Parathyroid adenoma (tissue), 2 donors: ENCODE data around the gene PDCD7.
"Not testable (repeated sequence)": the region's sequence is repeated elsewhere in the genome, so short reads cannot be mapped to it uniquely, and the experiment has no call there.

Source experiments
- H2AFZ ChIP-seq: fragments of 300-600 bp; sonication (generic); one replicate; pipeline ENCODE4 v1.7.0; 2017; ENCODE audit warnings: antibody characterized with exemption, mild to moderate bottlenecking
- H3K27ac ChIP-seq: fragments of 300-600 bp; sonication (generic); one replicate; pipeline ENCODE4 v1.7.0; 2017
- H3K27me3 ChIP-seq: fragments of 300-600 bp; sonication (generic); one replicate; pipeline ENCODE4 v1.7.0; 2017; ENCODE audit warnings: low read length; ENCODE audit not compliant: control insufficient read depth, insufficient read depth
- H3K36me3 ChIP-seq: fragments of 300-600 bp; sonication (generic); one replicate; pipeline ENCODE4 v1.7.0; 2017; ENCODE audit warnings: low read length; ENCODE audit not compliant: control insufficient read depth, insufficient read depth
- H3K4me1 ChIP-seq: fragments of 300-600 bp; sonication (generic); one replicate; pipeline ENCODE4 v1.7.0; 2017; ENCODE audit warnings: control low read depth
- H3K4me2 ChIP-seq: fragments of 300-600 bp; sonication (generic); one replicate; pipeline ENCODE4 v1.7.0; 2017; ENCODE audit warnings: low read length
- H3K4me3 ChIP-seq: fragments of 300-600 bp; sonication (generic); one replicate; pipeline ENCODE4 v1.7.0; 2017; ENCODE audit warnings: low read depth, low read length
- H3K79me2 ChIP-seq: fragments of 300-600 bp; sonication (generic); one replicate; pipeline ENCODE4 v1.7.0; 2017; ENCODE audit warnings: control low read depth
- H3K9ac ChIP-seq: fragments of 300-600 bp; sonication (generic); one replicate; pipeline ENCODE4 v1.7.0; 2017; ENCODE audit warnings: mild to moderate bottlenecking
- H3K9me3 ChIP-seq: fragments of 300-600 bp; sonication (generic); one replicate; pipeline ENCODE4 v1.7.0; 2017; ENCODE audit warnings: low read length; ENCODE audit not compliant: control insufficient read depth
- TF ChIP-seq, protein P1 (sequence below): fragments of 300-600 bp; sonication (generic); IDR thresholded peaks from one replicate; pipeline ENCODE4 v1.7.0; 2017; ENCODE audit warnings: antibody characterized with exemption, mild to moderate bottlenecking
- donor health status: primary hyperparathyroidism.

PDCD7 gene

DNA sequence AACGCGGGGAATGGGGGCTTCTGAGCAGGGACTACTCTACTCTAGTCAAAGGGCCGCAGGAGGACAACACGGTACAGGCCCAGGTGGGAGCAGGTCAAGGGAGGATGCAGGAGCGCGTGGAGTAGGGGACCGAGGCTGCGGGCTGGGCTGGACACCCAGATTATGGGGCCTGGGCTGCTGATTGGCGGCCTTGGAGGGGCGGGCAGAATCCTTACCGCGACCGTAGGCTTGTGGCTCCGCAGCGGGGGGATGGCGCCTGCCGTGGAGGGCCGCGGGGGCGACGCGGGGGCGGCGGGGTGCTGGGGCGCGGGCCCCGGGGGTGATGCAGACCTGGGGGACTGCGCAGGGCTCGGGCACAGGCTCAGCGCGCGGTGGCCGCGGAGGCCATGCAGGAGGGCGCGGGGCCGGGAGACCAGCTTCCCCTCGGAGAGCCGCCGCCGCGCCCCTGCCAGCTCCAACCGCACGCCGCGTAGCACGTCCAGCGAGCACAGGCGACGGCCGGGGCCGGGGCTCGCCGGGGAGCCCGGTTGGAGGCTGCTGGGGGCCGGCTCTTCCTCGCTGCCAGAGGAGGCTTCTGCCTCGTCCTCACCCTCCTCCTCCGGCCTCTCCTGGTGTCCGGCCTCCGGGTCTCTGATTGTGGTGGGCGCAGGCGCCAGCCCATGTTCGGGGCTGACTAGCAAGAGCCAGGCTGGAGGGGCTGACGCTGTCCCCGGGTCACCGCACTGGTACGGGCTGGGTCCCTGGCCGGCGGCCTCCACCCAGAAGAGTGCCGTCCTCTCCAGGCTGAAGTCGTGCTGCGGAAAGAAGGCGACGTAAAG lies 31.5 kb downstream of the PDCD7 start:
- H3K4me3 ChIP-seq = no peak overlapping the region
- TF ChIP-seq, protein P1, sequence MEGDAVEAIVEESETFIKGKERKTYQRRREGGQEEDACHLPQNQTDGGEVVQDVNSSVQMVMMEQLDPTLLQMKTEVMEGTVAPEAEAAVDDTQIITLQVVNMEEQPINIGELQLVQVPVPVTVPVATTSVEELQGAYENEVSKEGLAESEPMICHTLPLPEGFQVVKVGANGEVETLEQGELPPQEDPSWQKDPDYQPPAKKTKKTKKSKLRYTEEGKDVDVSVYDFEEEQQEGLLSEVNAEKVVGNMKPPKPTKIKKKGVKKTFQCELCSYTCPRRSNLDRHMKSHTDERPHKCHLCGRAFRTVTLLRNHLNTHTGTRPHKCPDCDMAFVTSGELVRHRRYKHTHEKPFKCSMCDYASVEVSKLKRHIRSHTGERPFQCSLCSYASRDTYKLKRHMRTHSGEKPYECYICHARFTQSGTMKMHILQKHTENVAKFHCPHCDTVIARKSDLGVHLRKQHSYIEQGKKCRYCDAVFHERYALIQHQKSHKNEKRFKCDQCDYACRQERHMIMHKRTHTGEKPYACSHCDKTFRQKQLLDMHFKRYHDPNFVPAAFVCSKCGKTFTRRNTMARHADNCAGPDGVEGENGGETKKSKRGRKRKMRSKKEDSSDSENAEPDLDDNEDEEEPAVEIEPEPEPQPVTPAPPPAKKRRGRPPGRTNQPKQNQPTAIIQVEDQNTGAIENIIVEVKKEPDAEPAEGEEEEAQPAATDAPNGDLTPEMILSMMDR = no peak
- no peak overlapping the region for H2AFZ ChIP-seq
- H3K79me2 ChIP-seq = no peaks in the 10 kb centered on the region
- H3K9ac ChIP-seq = no peak overlapping the region
- no peaks in the 10 kb centered on the region for H3K4me1 ChIP-seq
- no peaks in the 10 kb centered on the region for H3K9me3 ChIP-seq
- H3K4me2 ChIP-seq = no peak overlapping the region
- H3K36me3 ChIP-seq = no peaks in the 10 kb centered on the region
- H3K27me3 ChIP-seq = no peaks in the 10 kb centered on the region
- H3K27ac ChIP-seq = no peak overlapping the region

DNA sequence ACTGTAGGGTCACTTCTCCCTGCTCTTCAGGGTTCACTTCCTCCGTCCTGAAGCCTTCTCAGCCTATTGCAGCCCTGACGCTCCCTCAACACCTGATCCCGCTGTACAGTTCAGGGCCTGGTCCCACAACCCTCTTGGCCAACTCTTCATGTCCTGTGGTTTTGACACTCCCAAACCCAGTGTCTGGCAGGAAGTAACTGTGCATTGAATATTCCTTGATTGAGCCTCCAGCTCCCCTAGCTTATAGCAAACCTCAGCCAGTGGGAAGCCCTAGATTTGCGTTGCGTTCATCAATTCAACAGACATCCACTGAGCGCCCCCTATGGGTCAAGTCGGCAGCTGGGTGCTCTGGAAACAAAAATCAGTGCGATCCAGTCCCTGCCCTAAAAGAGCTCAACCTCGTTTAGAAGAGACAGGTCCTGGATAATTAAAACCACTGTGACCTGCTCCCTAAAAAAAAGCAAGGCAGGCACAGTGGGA lies 32.2 kb downstream of the PDCD7 start:
- Histone ChIP-seq H2AFZ (no peak overlapping the region), H3K27ac (no peak overlapping the region), H3K27me3 (no peaks in the 10 kb centered on the region), H3K4me1 (no peaks in the 10 kb centered on the region), H3K9ac (no peak overlapping the region), H3K4me3 (no peak overlapping the region), H3K4me2 (no peak overlapping the region), H3K36me3 (no peaks in the 10 kb centered on the region), H3K79me2 (no peaks in the 10 kb centered on the region), H3K9me3 (no peaks in the 10 kb centered on the region)
- TF ChIP-seq, protein P1 = peak; percentile 48

DNA sequence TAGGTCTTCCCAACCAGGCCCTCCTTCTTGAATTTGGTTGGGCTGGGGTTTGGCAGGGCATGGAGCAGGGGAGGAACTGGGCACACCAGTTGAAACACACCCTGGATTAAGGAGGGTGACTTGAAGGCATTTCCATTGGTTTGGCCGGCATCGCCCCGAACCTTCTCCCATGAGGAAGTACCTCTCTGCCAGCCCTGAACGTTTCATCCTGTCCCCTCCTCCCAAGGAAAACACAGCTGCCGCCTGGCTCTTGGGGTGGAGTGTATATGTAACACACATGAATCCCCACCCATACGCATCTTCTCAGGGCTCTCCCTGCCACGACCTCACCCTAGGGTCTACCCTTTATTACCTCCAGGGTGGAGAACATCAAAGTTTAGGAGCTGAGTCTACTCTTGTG lies 33.2 kb downstream of the PDCD7 start:
- Histone ChIP-seq H3K9ac (no peak overlapping the region), H3K4me1 (no peaks in the 10 kb centered on the region)

DNA sequence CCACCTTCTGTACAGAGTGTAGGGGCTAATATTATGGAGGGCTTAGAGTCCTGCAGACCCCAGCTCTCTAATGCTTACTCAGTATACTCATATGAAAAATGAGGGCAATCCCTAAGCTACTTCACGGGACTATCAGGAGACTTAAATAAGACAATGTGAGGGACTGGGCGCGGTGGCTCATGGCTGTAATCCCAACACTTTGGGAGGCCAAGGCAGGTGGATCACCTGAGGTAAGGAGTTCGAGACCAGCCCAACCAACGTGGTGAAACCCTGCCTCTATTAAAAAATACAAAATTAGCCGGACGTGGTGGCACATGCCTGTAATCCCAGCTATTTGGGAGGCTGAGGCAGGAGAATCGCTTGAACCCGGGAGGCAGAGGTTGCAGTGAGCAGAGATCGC lies 33.8 kb downstream of the PDCD7 start:
- H3K4me2 ChIP-seq, H3K9ac ChIP-seq, H3K4me1 ChIP-seq, H3K9me3 ChIP-seq, H3K27me3 ChIP-seq, H3K27ac ChIP-seq, H3K36me3 ChIP-seq, H3K4me3 ChIP-seq, H3K79me2 ChIP-seq, H2AFZ ChIP-seq: not testable (repeated sequence)

More for the DNA sequence above, 33.2 kb downstream of the PDCD7 start:
- Histone ChIP-seq H3K4me2 (no peak overlapping the region), H3K36me3 (no peaks in the 10 kb centered on the region), H3K4me3 (no peak overlapping the region), H3K27ac (no peak overlapping the region), H3K9me3 (no peaks in the 10 kb centered on the region), H3K27me3 (no peaks in the 10 kb centered on the region), H3K79me2 (no peaks in the 10 kb centered on the region), H2AFZ (no peak overlapping the region)
- TF ChIP-seq, protein P1 = no peak

DNA sequence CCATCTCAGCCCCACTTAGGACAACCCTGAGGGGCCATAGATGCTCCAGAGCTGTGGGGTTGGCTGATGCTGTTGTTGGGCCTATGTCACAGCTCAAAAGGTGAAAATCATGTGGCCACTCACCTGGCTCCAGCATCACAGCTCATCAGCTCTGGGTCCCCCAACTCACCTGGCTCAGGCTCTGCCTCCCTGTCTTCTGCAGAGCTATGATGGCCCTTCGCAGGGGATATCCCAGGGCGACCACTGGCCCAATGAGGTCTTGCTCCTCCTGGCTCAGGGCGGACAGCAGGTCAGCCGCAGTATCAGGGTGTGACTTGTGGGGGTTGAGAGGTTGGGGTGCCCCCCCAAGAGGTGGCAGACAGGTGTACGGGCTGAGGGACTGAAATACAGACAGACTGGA lies 34.3 kb downstream of the PDCD7 start:
- Histone ChIP-seq H2AFZ (no peak overlapping the region), H3K27ac (no peak overlapping the region), H3K9me3 (no peaks in the 10 kb centered on the region), H3K4me2 (no peak overlapping the region), H3K79me2 (no peaks in the 10 kb centered on the region), H3K27me3 (no peaks in the 10 kb centered on the region), H3K4me3 (no peak overlapping the region), H3K9ac (no peak overlapping the region), H3K4me1 (no peaks in the 10 kb centered on the region), H3K36me3 (no peaks in the 10 kb centered on the region)
- TF ChIP-seq, protein P1 = no peak
